A673 (cell line): ENCODE data around the gene R3HDM1. TPM values are rescaled to one million over a fixed set of nuclear protein-coding genes. Genes with fewer than 3 reads are reported as not detected.
"Not testable (repeated sequence)": the region's sequence is repeated elsewhere in the genome, so short reads cannot be mapped to it uniquely, and the experiment has no call there.

Experiments
- BruUV-seq: library from RNA; stranded (reverse); fragments of 400-500 nt; replicated peaks from 2 replicates; lab custom pipeline; 2021; lab: Mats Ljungman, UMichigan
- CTCF ChIA-PET: fragments of 300-600 bp; sonication (Branson Sonifier 250); formaldehyde crosslinking; loops from one replicate; lab custom pipeline; 2022; ENCODE audit warnings: antibody characterized with exemption; lab: Charles Lee
- POLR2A ChIA-PET: fragments of 300-600 bp; sonication (Branson Sonifier 250); formaldehyde crosslinking; loops from one replicate; lab custom pipeline; 2022; ENCODE audit warnings: antibody characterized with exemption; ENCODE audit not compliant: low non-redundant PET; lab: Charles Lee
- DNase-seq: peaks from one replicate; pipeline ENCODE4 v3.0.0-alpha.2; 2015; ENCODE audit warnings: low spot score
- H3K27ac ChIP-seq: fragments of 200-600 bp; sonication (generic); 2 replicates; pipeline ENCODE4 v1.5.1; 2016; ENCODE audit warnings: mixed run types, low read depth, mild to moderate bottlenecking, mixed read lengths, antibody characterized with exemption, low read length; ENCODE audit not compliant: poor library complexity, severe bottlenecking
- H3K27me3 ChIP-seq: fragments of 200-600 bp; sonication (generic); replicated peaks from 2 replicates; pipeline ENCODE4 v1.6.1; 2017; ENCODE audit warnings: mixed run types, low read depth, mild to moderate bottlenecking, mixed read lengths, antibody characterized with exemption, low read length; ENCODE audit not compliant: insufficient read depth, poor library complexity
- H3K36me3 ChIP-seq: fragments of 200-600 bp; sonication (generic); 2 replicates; pipeline ENCODE4 v1.6.1; 2016; ENCODE audit warnings: mixed run types, mild to moderate bottlenecking, mixed read lengths, antibody characterized with exemption, low read length; ENCODE audit not compliant: insufficient read depth, poor library complexity, severe bottlenecking
- H3K4me1 ChIP-seq: fragments of 200-600 bp; sonication (generic); 2 replicates; pipeline ENCODE4 v1.6.1; 2017; ENCODE audit warnings: mixed run types, mild to moderate bottlenecking, mixed read lengths, antibody characterized with exemption, low read length; ENCODE audit not compliant: insufficient read depth, poor library complexity, severe bottlenecking
- H3K4me3 ChIP-seq: fragments of 200-600 bp; sonication (generic); 2 replicates; pipeline ENCODE4 v1.5.1; 2016; ENCODE audit warnings: low read depth, mixed run types, mild to moderate bottlenecking, mixed read lengths, low read length; ENCODE audit not compliant: poor library complexity, severe bottlenecking
- H3K9me3 ChIP-seq: fragments of 200-600 bp; sonication (generic); 2 replicates; pipeline ENCODE4 v1.6.1; 2016; ENCODE audit warnings: mixed run types, low read depth, mild to moderate bottlenecking, mixed read lengths, antibody characterized with exemption, low read length; ENCODE audit not compliant: poor library complexity, severe bottlenecking
- EZH2 ChIP-seq: fragments of 200-600 bp; sonication (generic); IDR thresholded peaks from 2 replicates; pipeline ENCODE4 v1.6.1; 2017; ENCODE audit warnings: borderline replicate concordance, low read depth, mild to moderate bottlenecking, mixed read lengths, antibody characterized with exemption, low read length; ENCODE audit not compliant: poor library complexity, severe bottlenecking
- intact Hi-C: fragments of 100-400 bp; cut with micrococcal nuclease; formaldehyde crosslinking; loops from one replicate; pipeline ENCODE4 v1.10.0; 2022; ENCODE audit not compliant: unreplicated experiment
- total RNA-seq: library from RNA; stranded (reverse); gene quantifications from 2 replicates; pipeline ENCODE4 v1.2.3, GENCODE V29; 2021
- TF ChIP-seq, protein P1 (sequence below): fragments of 300-800, 200-600 bp; sonication (generic); conservative IDR thresholded peaks from 2 replicates; pipeline ENCODE4 v1.5.1; 2017; ENCODE audit warnings: low read depth, mild to moderate bottlenecking, antibody characterized with exemption, low read length, moderate library complexity, mixed read lengths

The R3HDM1 gene
- total RNA-seq, 1 experiment from 2014 or later: 65.4 TPM

DNA sequence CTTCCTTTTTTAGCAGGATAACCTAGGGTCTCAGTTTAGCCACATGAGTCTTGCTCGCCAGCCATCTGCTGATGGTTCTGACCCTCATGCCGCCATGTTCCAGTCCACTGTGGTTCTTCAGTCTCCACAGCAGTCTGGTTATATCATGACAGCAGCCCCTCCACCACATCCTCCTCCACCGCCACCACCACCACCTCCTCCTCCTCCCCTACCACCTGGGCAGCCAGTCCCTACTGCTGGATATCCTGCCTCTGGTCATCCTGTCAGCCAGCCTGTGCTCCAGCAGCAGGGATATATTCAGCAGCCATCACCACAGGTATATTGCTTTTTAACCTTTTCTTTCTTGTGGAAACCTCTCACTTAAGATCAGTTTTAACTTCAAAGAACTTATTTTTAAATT lies 120.4 kb downstream of the R3HDM1 start:
- no peak for TF ChIP-seq EZH2
- TF ChIP-seq, protein P1, sequence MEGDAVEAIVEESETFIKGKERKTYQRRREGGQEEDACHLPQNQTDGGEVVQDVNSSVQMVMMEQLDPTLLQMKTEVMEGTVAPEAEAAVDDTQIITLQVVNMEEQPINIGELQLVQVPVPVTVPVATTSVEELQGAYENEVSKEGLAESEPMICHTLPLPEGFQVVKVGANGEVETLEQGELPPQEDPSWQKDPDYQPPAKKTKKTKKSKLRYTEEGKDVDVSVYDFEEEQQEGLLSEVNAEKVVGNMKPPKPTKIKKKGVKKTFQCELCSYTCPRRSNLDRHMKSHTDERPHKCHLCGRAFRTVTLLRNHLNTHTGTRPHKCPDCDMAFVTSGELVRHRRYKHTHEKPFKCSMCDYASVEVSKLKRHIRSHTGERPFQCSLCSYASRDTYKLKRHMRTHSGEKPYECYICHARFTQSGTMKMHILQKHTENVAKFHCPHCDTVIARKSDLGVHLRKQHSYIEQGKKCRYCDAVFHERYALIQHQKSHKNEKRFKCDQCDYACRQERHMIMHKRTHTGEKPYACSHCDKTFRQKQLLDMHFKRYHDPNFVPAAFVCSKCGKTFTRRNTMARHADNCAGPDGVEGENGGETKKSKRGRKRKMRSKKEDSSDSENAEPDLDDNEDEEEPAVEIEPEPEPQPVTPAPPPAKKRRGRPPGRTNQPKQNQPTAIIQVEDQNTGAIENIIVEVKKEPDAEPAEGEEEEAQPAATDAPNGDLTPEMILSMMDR: no peak
- intact Hi-C loops: no loop called here
- H3K9me3 ChIP-seq: no peaks in the 10 kb centered on the region
- POLR2A ChIA-PET: no interaction called here
- H3K4me1 ChIP-seq: no peaks in the 10 kb centered on the region
- no peak overlapping the region for H3K4me3 ChIP-seq
- CTCF ChIA-PET: no interaction called here
- DNase-seq: no peak
- H3K27ac ChIP-seq: no peak overlapping the region
- peaks cover 12% of the 10 kb centered on the region for H3K36me3 ChIP-seq
- H3K27me3 ChIP-seq: no peaks in the 10 kb centered on the region
- no TSS peak for BruUV-seq

DNA sequence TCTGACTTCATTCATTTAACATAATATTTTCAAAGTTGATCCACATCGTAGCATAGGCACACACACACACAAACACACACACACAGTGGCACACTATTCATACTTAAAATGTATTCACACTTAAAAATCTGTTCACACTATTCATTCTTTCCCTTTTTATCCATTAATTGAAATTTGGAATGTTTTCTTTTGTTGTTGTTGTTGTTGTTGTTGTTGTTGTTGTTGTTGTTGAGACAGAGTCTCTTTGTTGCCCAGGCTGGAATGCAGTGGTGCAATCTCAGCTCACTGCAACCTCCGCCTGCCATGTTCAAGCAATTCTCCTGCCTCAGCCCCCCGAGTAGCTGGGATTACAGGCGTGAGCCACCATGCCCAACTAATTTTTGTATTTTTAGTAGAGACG lies 123.0 kb downstream of the R3HDM1 start:
- H3K27me3 ChIP-seq, H3K27ac ChIP-seq, BruUV-seq, CTCF ChIA-PET, H3K4me1 ChIP-seq, intact Hi-C loops, H3K9me3 ChIP-seq, DNase-seq, POLR2A ChIA-PET, H3K4me3 ChIP-seq: not testable (repeated sequence)
- peaks cover 12% of the 10 kb centered on the region for H3K36me3 ChIP-seq

DNA sequence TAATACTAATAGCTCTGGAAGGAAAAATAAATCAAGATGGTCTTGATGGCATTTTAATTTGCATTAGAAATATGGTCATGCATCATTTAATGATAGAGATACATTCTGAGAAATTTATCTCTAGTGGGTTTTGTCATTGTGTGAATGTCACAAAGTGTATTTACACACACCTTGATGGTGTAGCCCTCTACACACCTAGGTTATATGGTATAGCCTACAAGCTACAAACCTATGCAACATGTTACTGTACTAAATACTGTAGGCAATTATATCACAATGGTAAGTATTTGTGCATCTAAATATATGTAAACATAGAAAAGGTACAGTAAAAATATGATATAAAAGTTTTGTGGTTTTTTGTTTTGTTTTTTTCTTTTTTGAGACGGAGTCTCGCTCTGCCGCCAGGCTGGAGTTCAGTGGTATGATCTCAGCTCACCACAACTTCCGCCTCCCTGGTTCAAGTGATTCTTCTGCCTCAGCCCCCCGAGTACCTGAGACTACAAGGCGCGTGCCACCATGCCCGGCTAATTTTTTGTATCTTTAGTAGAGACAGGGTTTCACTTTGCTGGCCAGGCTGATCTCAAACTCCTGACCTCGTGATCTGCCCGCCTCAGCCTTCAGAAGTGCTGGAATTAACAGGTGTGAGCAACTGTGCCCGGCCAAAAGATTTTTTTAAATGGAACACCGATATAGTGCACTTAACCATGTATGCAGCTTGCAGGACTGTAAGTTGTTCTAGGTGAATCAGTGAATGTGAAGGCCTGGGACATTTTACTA lies 126.7 kb downstream of the R3HDM1 start:
- Histone ChIP-seq H3K9me3 (no peaks in the 10 kb centered on the region), H3K4me1 (no peaks in the 10 kb centered on the region), H3K36me3 (peaks cover 8% of the 10 kb centered on the region), H3K27me3 (no peaks in the 10 kb centered on the region), H3K27ac (no peak overlapping the region), H3K4me3 (no peak overlapping the region)
- no peak for DNase-seq
- CTCF ChIA-PET: no interaction called here
- POLR2A ChIA-PET: no interaction called here
- intact Hi-C loops: no loop called here
- BruUV-seq: no TSS peak
- TF ChIP-seq, protein P1: no peak
- no peak for TF ChIP-seq EZH2

DNA sequence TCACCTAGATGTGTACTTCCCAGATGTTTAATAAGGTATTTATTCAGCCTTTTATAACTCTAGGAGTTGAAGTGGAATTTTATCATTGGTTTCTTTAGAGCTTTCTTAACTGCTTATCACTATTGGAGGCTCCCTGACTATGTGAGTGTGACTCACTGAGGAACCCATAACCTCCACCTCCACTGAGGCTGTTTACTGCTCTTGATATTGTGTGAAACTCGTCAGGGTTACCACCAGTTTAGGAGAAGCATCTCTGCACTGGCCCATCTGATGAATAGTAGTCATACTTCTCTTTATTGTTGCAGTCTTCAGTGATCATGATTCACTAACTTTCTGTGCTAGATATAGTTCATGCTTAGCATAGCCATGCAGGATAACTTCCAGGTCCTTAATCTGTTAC lies 130.8 kb downstream of the R3HDM1 start:
- BruUV-seq: no TSS peak

More for the DNA sequence above, 130.8 kb downstream of the R3HDM1 start:
- ChIA-PET POLR2A (no interaction called here), CTCF (no interaction called here)
- intact Hi-C loops: no loop called here
- TF ChIP-seq EZH2: no peak
- TF ChIP-seq, protein P1: no peak
- Histone ChIP-seq H3K36me3 (peaks cover 8% of the 10 kb centered on the region), H3K27ac (no peak overlapping the region), H3K9me3 (no peaks in the 10 kb centered on the region), H3K27me3 (no peaks in the 10 kb centered on the region), H3K4me1 (peaks cover 11% of the 10 kb centered on the region), H3K4me3 (no peak overlapping the region)
- no peak for DNase-seq
